ENCODE measurements around the gene PEX12.
"Not testable (repeated sequence)": the region's sequence is repeated elsewhere in the genome, so short reads cannot be mapped to it uniquely, and the experiment has no call there.

The PEX12 gene

DNA sequence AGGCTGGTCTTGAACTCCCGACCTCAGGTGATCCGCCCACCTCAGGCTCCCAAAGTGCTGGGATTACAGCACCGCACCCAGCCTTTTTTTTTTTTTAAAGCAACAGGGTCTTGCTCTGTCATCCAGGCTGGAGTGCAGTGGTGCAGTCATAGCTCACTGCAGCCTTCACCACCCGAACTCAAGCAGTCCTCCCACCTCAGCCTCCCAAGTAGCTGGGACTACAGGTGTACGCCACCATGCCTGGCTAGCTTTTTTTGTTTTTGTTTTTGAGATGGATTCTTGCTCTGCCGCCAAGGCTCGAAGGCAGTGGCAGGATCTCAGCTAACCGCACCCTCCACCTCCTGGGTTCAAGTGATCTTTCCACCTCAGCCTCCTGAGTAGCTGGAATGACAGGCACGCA, 43.0 kb downstream of the PEX12 start:
- not testable (repeated sequence) for DNase-seq (ENCODE audit: low spot score)

DNA sequence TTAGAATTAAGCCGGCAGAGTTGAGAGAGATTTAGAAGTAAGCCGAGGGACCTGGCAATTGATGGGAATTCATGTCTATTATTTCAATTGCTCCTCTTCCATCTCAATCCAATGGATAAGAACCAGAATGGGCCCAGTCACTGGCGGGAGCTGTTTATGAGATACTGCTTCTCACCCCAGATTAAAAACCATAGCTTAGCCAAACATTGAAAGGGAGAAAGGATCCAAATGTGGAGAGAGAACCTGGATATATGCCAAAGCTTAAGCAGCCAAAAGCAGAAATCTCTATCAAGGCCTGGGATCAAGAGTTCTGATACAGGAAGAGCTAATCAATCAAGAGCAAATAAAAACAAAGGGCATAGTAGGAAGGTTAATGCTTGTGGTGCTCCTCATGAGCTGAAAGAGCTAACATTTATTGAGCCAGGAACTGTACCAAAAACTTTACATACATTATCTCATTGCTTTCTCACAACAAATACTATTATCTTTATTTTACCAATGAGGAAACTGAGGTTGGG, 43.7 kb downstream of the PEX12 start:
- no peak for DNase-seq (ENCODE audit: low spot score)

DNA sequence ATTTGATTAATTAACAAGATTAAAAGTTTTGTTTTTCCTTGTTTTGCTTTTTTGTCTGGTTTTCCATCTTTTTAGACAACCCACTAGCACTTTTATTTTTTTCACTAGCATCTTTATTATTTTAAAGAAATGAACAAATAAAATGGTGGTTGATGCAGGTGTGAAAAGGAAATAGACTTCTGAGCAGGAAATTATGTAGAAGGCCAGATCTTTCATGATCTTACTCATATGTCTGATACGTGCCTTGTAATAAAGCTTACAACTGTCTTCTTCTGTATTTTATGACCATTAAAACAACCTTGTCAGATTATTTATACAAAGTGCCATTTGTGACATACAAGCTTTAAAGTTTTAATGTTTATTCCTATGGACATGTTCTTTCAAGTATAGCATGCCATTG, 47.2 kb downstream of the PEX12 start:
- no peak for DNase-seq (ENCODE audit: low spot score)

DNA sequence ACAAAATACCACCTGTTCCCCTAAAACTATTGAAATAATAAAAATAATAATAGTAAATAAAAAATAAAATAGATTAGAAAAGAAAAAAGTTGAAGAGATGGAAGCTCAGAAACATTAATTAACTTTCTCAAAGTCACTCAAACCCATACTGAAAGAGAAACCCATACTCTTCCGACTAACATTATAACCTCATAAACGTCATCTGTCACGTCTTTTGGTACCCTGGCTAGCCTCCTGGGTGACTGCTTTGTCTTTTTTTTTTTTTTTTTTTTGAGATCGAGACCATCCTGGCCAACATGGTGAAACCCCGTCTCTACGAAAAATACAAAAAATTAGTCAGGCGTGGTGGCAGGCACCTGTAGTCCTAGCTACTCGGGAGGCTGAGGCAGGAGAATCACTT, 48.5 kb downstream of the PEX12 start:
- no peak for DNase-seq (ENCODE audit: low spot score)

DNA sequence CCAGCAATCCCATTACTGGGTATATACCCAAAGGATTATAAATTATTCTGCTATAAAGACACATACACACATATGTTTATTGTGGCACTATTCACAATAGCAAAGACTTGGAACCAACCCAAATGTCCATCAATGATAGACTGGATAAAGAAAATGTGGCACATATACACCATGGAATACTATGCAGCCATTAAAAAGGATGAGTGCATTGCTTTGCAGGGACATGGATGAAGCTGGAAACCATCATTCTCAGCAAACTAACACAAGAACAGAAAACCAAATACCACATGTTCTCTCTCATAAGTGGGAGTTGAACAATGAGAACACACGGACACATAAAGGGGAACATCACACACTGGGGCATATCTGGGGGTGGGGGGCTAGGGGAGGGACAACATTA, 49.0 kb downstream of the PEX12 start:
- not testable (repeated sequence) for DNase-seq (ENCODE audit: low spot score)

All from NAMALWA (cell line).